Epithelial cell of proximal tubule (primary cell): ENCODE results near the gene KMT2D. TPM values are rescaled to one million over a fixed set of nuclear protein-coding genes. Genes with fewer than 3 reads are reported as not detected.

Experiments
- DNase-seq: peaks from one replicate; pipeline ENCODE4 v3.0.0-alpha.2; 2011; ENCODE audit warnings: low read depth
- H3K4me3 ChIP-seq: 2 replicates; pipeline ENCODE4 v1.5.1; 2011; ENCODE audit warnings: low read depth, mild to moderate bottlenecking, low read length
- total RNA-seq: library from RNA; depleted of rRNA; stranded (reverse); fragments of >200 nt; gene quantifications from 2 replicates; pipeline ENCODE4 v1.2.3, GENCODE V29; 2015
- TF ChIP-seq, protein P1 (sequence below): conservative IDR thresholded peaks from 2 replicates; pipeline ENCODE4 v1.5.1; 2012; ENCODE audit warnings: low read depth, mild to moderate bottlenecking, low read length

Gene KMT2D
- total RNA-seq, 1 donor from 2014 or later = 17.2 TPM

DNA sequence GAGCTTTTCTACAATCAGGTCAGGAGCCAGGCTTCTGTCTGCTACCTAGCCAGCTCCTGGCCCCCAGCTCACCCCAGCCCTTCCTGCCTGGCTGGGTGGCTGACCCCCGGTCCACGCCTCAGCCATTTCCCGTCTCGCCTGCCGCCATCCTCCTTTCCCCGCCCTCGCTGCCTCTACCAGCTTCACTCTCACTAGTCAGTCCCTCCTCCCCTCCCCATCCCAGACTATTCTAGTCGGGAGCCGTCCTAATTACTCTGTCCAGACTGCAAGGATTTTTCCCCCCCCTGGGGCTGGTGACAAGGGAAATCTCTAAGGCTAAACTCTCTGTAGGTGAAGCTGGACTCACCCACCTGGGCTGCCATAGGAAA is 33.2 kb upstream of the KMT2D start:
- H3K4me3 ChIP-seq = peak overlapping the region; percentile 28
- TF ChIP-seq, protein P1, sequence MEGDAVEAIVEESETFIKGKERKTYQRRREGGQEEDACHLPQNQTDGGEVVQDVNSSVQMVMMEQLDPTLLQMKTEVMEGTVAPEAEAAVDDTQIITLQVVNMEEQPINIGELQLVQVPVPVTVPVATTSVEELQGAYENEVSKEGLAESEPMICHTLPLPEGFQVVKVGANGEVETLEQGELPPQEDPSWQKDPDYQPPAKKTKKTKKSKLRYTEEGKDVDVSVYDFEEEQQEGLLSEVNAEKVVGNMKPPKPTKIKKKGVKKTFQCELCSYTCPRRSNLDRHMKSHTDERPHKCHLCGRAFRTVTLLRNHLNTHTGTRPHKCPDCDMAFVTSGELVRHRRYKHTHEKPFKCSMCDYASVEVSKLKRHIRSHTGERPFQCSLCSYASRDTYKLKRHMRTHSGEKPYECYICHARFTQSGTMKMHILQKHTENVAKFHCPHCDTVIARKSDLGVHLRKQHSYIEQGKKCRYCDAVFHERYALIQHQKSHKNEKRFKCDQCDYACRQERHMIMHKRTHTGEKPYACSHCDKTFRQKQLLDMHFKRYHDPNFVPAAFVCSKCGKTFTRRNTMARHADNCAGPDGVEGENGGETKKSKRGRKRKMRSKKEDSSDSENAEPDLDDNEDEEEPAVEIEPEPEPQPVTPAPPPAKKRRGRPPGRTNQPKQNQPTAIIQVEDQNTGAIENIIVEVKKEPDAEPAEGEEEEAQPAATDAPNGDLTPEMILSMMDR = no peak
- no peak for DNase-seq

DNA sequence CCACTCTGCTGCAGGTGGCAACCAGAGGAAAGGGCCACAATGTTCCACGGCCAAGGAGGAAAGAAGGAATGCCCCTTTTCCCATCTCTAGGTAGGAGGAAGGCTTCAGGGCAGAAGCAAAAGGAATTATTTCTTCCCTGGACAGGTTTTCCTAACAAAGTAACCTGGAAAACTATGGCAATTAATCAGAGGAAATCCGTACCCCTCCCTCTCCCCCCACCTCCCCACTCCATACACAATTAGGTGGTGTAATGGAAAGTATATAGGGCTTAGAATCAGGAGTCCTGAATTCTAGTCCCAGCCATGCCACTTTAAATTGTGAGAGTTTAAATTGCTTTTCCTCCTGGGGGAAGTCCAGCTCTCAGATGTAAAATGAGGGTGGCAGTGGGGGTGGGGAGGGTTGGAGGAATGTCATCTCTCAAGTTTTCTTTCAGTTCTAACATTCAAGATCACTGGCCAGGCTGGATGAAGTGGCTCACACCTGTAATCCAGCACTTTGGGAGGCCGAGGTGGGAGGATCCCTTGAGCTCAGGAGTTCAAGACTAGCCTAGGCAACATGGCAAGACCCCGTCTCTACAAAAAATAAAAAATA is 32.3 kb upstream of the KMT2D start:
- DNase-seq = no peak
- H3K4me3 ChIP-seq = no peak overlapping the region
- TF ChIP-seq, protein P1 = no peak

DNA sequence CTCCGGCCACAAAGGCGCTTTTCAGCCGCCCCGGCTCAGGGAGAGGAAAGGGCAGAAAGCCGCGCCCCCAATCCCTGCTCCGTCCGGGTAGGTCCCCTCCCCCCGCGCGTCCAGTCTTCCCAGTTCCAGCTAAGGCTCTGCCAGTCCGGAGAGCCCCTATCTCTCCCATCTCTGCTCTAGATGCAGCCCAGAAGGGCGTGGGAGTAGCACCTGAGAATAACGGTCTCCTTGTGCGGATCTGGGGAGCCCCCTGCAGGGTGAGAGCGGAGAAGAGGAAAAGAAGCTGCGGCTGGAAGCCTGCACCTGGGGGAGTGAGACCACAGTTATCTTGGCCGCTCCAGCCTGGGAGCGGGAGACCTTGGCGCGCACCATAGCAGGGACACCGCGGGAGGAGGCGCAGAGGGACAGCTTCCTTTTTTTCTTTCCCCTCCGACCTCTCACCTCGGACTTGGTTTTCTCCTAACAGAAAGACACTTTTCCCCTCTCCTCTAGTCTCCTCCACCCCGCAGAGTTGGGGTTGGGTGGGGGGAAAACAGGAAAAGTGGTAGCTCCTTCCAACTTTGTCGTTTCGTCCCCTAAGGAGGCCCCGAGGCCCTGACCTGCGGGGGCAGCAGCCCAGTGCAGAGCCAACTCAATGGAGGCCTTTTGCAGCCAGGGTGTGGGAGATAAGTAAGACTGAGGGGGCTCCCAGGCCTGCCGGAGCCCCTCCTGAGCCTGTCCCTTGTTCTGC is 31.7 kb upstream of the KMT2D start:
- TF ChIP-seq, protein P1 = peak; percentile 62
- H3K4me3 ChIP-seq = peak overlapping the region; percentile 50
- no peak for DNase-seq

DNA sequence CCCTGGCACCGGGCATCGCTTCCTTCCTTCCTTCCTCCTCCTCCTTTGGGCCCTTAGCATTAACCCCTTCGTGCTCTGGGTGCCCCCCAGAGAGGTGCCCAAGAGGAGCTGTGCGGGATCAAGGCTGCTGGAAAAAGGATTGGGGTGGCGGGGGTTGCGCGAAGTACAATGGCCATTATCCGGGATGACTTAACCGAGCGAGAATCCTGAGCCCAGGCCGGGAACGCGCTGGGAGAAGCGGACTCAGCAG is 31.2 kb upstream of the KMT2D start:
- peak overlapping the region; percentile 50 for H3K4me3 ChIP-seq

DNA sequence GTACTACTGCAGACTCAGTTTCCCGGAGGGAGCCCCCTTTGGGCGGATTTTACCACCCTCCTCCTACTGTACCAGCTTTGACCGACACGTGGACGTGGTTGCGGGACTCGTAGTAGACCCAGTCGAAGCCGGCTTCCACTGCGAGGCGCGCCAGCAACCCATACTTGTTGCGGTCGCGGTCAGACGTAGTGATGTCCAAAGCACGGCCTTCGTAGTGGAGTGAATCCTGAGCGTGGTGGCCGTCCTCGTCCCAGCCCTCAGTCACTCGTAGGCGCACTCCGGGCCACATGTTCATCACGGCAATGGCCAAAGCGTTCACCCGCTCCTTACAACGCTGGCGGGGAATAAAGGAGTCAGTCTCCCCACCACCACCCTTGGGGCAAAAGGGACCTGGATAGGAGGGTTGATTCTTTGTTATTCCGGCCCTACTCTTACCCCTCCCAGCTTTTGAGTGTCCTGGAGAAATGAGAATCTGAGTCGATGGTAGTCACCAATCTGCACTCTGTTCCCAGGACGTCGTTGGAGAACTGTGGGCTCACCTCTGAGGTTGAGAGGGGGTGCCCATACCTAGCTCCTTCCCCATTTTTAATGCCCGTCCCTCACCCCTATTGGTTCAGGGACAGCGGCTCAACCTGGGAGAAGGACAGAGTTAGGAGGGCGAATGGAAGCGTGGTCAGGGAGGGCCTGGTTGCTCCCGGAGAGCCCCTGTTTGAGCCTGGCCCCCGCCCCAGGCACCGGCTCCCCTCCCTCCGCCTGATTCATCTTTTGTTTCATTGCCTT is 30.7 kb upstream of the KMT2D start:
- TF ChIP-seq, protein P1 = no peak
- no peak for DNase-seq
- peak overlapping the region; percentile 50 for H3K4me3 ChIP-seq

More for the DNA sequence above, 31.2 kb upstream of the KMT2D start:
- TF ChIP-seq, protein P1 = no peak
- DNase-seq = no peak

DNA sequence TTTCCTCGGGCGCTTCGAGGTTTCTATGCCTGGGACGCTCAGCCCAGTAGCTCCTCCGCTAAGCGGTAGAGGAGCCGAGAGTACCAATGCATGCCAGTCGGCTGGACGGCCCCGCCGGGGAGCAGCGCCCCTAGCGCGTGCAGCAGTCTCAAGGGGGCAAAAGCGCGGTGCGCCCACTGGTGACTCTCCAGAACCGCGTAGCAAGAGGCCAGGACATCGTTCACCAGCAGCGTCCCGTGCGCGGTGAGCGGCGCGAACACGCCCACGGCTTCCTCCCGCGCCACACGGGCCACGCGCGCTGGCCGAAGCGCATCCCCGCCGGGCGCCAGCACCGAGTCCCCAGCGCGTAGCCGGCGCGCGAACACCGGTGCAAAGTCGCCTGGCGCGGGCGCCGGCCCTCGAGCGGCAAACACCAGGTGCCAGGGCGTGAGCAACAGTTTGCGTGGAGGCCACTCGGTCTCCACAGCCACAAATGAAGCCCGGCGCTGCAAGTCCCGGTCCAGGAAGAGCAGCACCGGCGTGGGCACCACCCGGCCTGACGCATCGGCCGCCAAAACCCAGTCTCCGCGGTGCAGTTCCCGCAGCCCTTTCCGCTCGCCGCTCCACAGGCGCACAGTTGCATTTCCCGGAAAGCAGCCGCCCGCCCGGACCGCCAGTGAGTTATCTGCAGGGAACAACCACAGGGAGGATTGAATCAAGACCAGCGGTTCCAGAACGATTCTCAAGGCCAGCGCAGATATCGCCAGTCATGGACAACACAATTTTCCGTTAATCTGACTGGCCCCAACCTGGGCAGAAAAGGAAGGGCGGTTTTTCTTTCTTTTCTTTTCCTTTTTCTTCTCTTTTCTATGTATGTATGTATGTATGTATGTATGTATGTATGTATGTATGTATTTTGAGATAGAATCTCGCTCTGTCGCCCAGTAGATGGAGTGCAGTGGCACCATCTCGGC is 29.5 kb upstream of the KMT2D start:
- peak overlapping the region; percentile 28 for H3K4me3 ChIP-seq
- TF ChIP-seq, protein P1 = peak; percentile 25
- DNase-seq = no peak
